ENCODE data around the gene AGMO.
"Not testable (repeated sequence)": the region's sequence is repeated elsewhere in the genome, so short reads cannot be mapped to it uniquely, and the experiment has no call there.

AGMO gene

DNA sequence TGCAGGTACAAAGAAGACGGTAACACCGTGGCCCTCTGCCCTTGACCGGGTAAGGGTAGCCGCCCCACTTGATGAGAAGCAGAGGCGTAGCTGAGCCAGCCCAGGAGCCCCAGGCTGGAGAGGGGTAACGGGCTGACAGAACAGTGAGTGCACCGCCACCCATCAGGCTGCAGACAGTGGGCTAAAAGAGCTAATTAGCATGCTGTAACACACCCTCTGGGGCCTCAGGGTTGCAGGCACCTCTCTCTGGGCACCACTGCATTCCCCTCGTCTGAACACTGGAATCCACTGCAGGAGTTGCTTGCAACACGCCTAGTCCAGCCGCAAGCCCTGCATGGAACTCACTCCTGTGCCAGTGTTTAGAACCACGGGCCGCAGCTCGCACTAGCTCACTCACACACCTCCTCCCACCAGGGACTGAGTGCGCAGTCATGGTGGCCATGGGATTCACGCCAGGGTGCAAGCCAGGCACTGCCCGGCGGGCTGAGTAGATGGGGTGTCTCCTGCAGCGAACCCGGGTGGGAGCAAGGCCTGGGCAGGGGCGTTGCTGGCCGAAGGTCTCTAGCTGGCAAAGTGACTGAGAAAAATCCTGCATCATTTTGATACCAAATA is 36.1 kb downstream of the AGMO start:
- Histone ChIP-seq H3K4me3 (ENCODE audit: low read length) (no peak overlapping the region), H3K27me3 (replicated peaks; ENCODE audit: insufficient read depth, low read length) (no peaks in the 10 kb centered on the region), H3K9ac (ENCODE audit: low read length) (no peak overlapping the region), H3K27ac (ENCODE audit: low read length) (no peak overlapping the region), H3K36me3 (replicated peaks; ENCODE audit: insufficient read depth, low read length) (no peaks in the 10 kb centered on the region), H2AFZ (ENCODE audit: low read length) (no peak overlapping the region), H3K79me2 (ENCODE audit: low read length) (no peaks in the 10 kb centered on the region), H3K9me3 (replicated peaks; ENCODE audit: insufficient read depth, low read length) (no peaks in the 10 kb centered on the region), H3K9me2 (replicated peaks; ENCODE audit: insufficient read depth, low read length) (no peaks in the 10 kb centered on the region), H3F3A (ENCODE audit: insufficient read depth, low read length) (no peaks in the 10 kb centered on the region), H3K4me2 (ENCODE audit: low read depth, low read length) (no peak overlapping the region), H3K4me1 (ENCODE audit: low read length) (no peaks in the 10 kb centered on the region), H4K20me1 (ENCODE audit: insufficient read depth, low read length) (no peaks in the 10 kb centered on the region)
- TF ChIP-seq EZH2 (optimal IDR thresholded peaks at IDR 0.05; ENCODE audit: low read depth, low read length) (no peak), EZH2phosphoT487 (IDR thresholded peaks at IDR 0.05; ENCODE audit: low read length) (no peak)
- TF ChIP-seq, protein P1, sequence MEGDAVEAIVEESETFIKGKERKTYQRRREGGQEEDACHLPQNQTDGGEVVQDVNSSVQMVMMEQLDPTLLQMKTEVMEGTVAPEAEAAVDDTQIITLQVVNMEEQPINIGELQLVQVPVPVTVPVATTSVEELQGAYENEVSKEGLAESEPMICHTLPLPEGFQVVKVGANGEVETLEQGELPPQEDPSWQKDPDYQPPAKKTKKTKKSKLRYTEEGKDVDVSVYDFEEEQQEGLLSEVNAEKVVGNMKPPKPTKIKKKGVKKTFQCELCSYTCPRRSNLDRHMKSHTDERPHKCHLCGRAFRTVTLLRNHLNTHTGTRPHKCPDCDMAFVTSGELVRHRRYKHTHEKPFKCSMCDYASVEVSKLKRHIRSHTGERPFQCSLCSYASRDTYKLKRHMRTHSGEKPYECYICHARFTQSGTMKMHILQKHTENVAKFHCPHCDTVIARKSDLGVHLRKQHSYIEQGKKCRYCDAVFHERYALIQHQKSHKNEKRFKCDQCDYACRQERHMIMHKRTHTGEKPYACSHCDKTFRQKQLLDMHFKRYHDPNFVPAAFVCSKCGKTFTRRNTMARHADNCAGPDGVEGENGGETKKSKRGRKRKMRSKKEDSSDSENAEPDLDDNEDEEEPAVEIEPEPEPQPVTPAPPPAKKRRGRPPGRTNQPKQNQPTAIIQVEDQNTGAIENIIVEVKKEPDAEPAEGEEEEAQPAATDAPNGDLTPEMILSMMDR (IDR thresholded peaks at IDR 0.05; ENCODE audit: low read length), result no peak
- DNase-seq, result no peak

DNA sequence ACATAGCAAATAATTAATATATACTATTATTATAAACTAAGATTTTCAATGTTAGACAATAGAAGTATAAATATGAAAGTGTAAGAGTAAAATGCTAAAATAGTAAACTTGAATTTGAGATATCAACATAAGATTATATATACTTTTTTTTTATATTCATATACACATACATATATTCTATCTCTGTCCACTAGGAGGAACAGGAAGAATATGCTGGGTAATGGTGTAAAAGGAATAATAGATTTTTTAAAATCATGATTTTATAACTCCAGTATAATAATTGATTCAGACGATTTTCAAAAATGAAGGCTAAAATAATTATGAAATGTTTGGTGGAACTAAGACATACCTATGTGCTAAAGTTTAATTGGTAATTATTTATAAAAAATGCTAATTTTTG is 37.7 kb downstream of the AGMO start:
- H3K79me2 ChIP-seq (ENCODE audit: low read length), result no peaks in the 10 kb centered on the region
- H4K20me1 ChIP-seq (ENCODE audit: insufficient read depth, low read length), result no peaks in the 10 kb centered on the region
- H3K4me1 ChIP-seq (ENCODE audit: low read length), result no peaks in the 10 kb centered on the region
- no peaks in the 10 kb centered on the region for H3K36me3 ChIP-seq (replicated peaks; ENCODE audit: insufficient read depth, low read length)
- no peaks in the 10 kb centered on the region for H3K9me3 ChIP-seq (replicated peaks; ENCODE audit: insufficient read depth, low read length)
- no peak overlapping the region for H3K4me2 ChIP-seq (ENCODE audit: low read depth, low read length)
- H3F3A ChIP-seq (ENCODE audit: insufficient read depth, low read length), result no peaks in the 10 kb centered on the region
- TF ChIP-seq EZH2phosphoT487 (IDR thresholded peaks at IDR 0.05; ENCODE audit: low read length) (no peak), EZH2 (optimal IDR thresholded peaks at IDR 0.05; ENCODE audit: low read depth, low read length) (no peak)
- TF ChIP-seq, protein P1 (IDR thresholded peaks at IDR 0.05; ENCODE audit: low read length), result no peak
- no peak for DNase-seq
- no peak overlapping the region for H3K9ac ChIP-seq (ENCODE audit: low read length)
- no peaks in the 10 kb centered on the region for H3K9me2 ChIP-seq (replicated peaks; ENCODE audit: insufficient read depth, low read length)
- no peak overlapping the region for H2AFZ ChIP-seq (ENCODE audit: low read length)
- H3K27ac ChIP-seq (ENCODE audit: low read length), result no peak overlapping the region
- H3K4me3 ChIP-seq (ENCODE audit: low read length), result no peak overlapping the region
- no peaks in the 10 kb centered on the region for H3K27me3 ChIP-seq (replicated peaks; ENCODE audit: insufficient read depth, low read length)

DNA sequence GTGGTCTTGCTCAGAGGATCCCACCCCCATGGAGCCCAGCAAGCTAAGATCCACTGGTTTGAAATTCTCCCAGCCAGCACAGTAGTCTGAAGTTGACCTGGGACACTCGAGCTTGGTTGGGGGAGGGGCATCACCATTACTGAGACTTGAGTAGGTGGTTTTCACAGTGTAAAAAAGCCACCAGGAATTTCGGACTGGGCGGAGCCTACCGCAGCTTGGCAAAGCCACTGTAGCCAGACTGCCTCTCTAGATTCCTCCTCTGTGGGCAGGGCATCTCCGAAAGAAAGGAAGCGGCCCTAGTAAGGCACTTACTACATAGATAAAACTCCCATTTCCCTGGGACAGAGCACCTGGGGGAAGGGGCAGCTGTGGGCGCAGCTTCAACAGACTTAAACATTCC is 44.0 kb downstream of the AGMO start:
- H3K9me3 ChIP-seq (replicated peaks; ENCODE audit: insufficient read depth, low read length); H3K4me2 ChIP-seq (ENCODE audit: low read depth, low read length); H3K36me3 ChIP-seq (replicated peaks; ENCODE audit: insufficient read depth, low read length); H3F3A ChIP-seq (ENCODE audit: insufficient read depth, low read length); H3K9me2 ChIP-seq (replicated peaks; ENCODE audit: insufficient read depth, low read length); H4K20me1 ChIP-seq (ENCODE audit: insufficient read depth, low read length); H3K79me2 ChIP-seq (ENCODE audit: low read length); H3K9ac ChIP-seq (ENCODE audit: low read length); H3K4me3 ChIP-seq (ENCODE audit: low read length); H2AFZ ChIP-seq (ENCODE audit: low read length); H3K27ac ChIP-seq (ENCODE audit: low read length); H3K4me1 ChIP-seq (ENCODE audit: low read length); DNase-seq; H3K27me3 ChIP-seq (replicated peaks; ENCODE audit: insufficient read depth, low read length): not testable (repeated sequence)

DNA sequence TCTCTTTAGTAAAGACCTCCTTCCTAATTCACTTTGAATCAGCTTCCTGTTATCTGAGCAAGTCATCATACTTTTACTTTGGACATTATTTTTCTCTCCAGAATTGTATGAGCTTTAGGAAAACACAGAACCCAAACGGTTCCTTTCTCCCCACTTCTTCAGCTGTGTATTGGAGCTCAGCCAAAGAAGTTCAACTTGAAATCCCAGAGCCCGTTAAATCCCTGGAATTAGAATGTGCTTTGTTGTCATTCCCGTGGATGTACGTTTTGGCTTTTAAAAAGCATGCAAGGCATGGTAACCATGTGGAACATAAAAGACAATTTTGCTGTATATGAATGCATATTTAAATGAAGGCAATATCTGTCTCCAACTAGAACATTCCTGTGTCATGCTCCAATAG is 46.6 kb downstream of the AGMO start:
- Histone ChIP-seq H3K27ac (ENCODE audit: low read length) (no peak overlapping the region), H3K79me2 (ENCODE audit: low read length) (no peaks in the 10 kb centered on the region), H3K4me3 (ENCODE audit: low read length) (no peak overlapping the region), H3K27me3 (replicated peaks; ENCODE audit: insufficient read depth, low read length) (no peaks in the 10 kb centered on the region), H3K4me1 (ENCODE audit: low read length) (no peaks in the 10 kb centered on the region), H3K9me2 (replicated peaks; ENCODE audit: insufficient read depth, low read length) (no peaks in the 10 kb centered on the region), H4K20me1 (ENCODE audit: insufficient read depth, low read length) (no peaks in the 10 kb centered on the region), H3K4me2 (ENCODE audit: low read depth, low read length) (no peak overlapping the region), H3K9me3 (replicated peaks; ENCODE audit: insufficient read depth, low read length) (no peaks in the 10 kb centered on the region), H3K9ac (ENCODE audit: low read length) (no peak overlapping the region), H2AFZ (ENCODE audit: low read length) (no peak overlapping the region), H3K36me3 (replicated peaks; ENCODE audit: insufficient read depth, low read length) (no peaks in the 10 kb centered on the region), H3F3A (ENCODE audit: insufficient read depth, low read length) (no peaks in the 10 kb centered on the region)
- no peak for DNase-seq
- TF ChIP-seq, protein P1 (IDR thresholded peaks at IDR 0.05; ENCODE audit: low read length), result no peak
